Measurements from ENCODE around the gene CYP4F22.

Gene CYP4F22

DNA sequence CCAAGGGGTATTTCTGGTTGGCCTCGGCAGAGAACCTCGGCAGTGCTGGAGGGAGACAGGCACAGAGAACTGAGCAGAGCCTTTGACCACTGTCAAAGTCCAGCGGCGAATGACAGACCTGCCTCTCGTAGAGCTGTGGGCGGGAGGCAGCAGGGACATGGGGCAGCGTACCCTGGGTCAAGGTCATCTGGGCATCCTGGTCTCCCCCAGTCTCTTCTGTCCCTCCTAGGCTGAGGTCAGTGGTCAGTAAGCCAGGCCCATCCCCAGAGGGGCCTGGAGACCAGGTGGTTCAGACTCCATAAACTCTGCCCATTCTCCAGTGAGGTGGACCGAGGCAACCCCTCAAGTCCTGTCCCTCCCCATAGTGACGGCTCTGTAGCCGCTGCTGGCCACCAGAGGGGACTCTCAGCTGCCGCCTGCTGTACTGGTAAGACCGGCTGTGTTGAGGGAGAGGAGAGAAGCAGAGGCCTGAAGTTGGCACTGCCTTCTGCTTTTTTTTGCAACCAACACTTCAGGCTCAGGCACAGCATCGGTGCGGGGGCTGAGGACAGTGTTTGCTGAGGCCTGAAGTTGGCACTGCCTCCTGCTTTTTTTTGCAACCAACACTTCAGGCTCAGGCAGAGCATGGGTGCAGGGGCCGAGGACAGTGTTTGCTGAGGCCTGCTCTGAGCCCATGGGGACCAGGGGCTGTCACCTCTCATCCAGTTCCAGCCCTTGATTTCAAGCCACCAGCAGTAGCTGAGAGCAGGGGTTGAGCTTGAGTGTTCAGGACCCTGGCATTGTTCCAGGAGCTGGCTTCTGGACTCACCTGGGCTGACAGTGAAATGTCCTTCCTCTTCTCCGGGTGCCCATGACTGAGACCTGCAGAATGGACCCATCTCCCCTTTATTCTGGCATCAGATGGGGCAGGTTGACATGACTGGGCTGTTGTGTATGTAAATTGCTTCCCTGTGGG lies 28.7 kb upstream of the CYP4F22 start, which contains the start of gene PGLYRP2:
Gene PGLYRP2 (minus strand): TSS at position 111 of the 955 bp plus-strand sequence. CDS start 130 bp downstream, outside the sequence.
- no peak for TF ChIP-seq SIN3A (IDR thresholded peaks at IDR 0.05; ENCODE audit: borderline replicate concordance, insufficient read depth, low read length)
- TF ChIP-seq POLR2AphosphoS5 (IDR thresholded peaks at IDR 0.05; ENCODE audit: low read depth, low read length) = no peak
- no peak for TF ChIP-seq TAF1 (IDR thresholded peaks at IDR 0.05; ENCODE audit: borderline replicate concordance, insufficient read depth, low read length)
- TF ChIP-seq, protein P1, sequence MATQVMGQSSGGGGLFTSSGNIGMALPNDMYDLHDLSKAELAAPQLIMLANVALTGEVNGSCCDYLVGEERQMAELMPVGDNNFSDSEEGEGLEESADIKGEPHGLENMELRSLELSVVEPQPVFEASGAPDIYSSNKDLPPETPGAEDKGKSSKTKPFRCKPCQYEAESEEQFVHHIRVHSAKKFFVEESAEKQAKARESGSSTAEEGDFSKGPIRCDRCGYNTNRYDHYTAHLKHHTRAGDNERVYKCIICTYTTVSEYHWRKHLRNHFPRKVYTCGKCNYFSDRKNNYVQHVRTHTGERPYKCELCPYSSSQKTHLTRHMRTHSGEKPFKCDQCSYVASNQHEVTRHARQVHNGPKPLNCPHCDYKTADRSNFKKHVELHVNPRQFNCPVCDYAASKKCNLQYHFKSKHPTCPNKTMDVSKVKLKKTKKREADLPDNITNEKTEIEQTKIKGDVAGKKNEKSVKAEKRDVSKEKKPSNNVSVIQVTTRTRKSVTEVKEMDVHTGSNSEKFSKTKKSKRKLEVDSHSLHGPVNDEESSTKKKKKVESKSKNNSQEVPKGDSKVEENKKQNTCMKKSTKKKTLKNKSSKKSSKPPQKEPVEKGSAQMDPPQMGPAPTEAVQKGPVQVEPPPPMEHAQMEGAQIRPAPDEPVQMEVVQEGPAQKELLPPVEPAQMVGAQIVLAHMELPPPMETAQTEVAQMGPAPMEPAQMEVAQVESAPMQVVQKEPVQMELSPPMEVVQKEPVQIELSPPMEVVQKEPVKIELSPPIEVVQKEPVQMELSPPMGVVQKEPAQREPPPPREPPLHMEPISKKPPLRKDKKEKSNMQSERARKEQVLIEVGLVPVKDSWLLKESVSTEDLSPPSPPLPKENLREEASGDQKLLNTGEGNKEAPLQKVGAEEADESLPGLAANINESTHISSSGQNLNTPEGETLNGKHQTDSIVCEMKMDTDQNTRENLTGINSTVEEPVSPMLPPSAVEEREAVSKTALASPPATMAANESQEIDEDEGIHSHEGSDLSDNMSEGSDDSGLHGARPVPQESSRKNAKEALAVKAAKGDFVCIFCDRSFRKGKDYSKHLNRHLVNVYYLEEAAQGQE (IDR thresholded peaks at IDR 0.05; ENCODE audit: insufficient read depth in 1 of 2, low read depth in 2 of 2, low read length in 2 of 2) = no peak
- no peak for TF ChIP-seq FOXP2 (optimal IDR thresholded peaks at IDR 0.05; ENCODE audit: borderline replicate concordance, extremely low read depth, extremely low read length, insufficient read depth)

DNA sequence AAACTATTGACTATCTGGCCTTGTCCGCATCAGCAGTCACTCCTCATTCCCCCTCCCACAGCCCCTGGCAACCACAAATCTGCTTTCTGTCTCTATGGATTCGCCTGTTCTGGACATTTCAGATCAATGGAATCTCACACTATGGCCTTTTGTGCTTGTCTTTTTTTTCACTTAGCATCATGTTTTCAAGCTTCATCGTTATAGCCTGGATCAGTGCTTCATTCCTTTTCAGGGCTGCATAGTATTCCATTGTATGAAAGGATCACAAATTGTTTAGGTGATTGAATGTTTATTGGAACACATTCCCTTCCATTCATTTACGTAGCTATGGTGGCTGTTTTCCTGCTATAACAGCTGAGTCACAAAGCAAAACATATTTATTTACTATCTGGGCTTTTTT lies 21.3 kb upstream of the CYP4F22 start:
- TF ChIP-seq SIN3A (IDR thresholded peaks at IDR 0.05; ENCODE audit: borderline replicate concordance, insufficient read depth, low read length) (no peak), TAF1 (IDR thresholded peaks at IDR 0.05; ENCODE audit: borderline replicate concordance, insufficient read depth, low read length) (no peak), FOXP2 (optimal IDR thresholded peaks at IDR 0.05; ENCODE audit: borderline replicate concordance, extremely low read depth, extremely low read length, insufficient read depth) (no peak), POLR2AphosphoS5 (IDR thresholded peaks at IDR 0.05; ENCODE audit: low read depth, low read length) (no peak)
- TF ChIP-seq, protein P1 (IDR thresholded peaks at IDR 0.05; ENCODE audit: insufficient read depth in 1 of 2, low read depth in 2 of 2, low read length in 2 of 2) = no peak

DNA sequence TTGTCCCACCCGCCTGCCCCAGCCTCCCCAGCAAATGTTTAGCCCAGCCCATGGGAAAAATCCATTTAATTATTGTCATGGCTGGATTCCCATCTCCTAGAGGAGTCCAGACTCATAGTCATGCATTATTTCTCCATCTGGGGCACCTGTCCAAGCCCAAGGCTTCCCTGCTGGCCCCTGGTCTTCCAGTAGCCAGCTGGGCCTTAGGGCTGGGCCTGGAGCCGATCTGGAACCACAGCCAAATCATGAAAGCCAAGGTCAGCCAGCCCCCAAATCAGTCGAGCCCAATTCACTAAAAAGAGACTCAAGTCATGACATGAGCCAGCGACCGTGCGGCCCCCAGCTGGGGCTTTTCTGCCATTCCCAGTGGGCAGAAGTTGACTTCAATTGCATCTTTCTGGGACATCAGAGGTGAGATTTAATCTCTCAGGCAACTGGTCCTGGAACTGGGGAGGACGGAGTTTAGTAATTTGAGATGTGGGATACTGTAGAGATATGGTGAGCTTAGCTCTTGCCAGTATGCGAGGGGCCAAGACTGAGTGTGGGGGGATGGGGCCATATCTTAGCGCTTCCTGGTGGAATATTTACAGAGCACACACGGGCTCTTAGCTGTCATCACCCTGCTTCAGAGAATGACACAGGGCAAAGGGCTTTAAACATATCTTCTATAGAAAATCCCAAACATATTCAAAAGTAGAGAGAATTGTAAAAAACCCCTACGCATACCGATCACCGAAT lies 19.7 kb upstream of the CYP4F22 start:
- TF ChIP-seq, protein P1 (IDR thresholded peaks at IDR 0.05; ENCODE audit: insufficient read depth in 1 of 2, low read depth in 2 of 2, low read length in 2 of 2) = no peak
- TF ChIP-seq SIN3A (IDR thresholded peaks at IDR 0.05; ENCODE audit: borderline replicate concordance, insufficient read depth, low read length) (no peak), POLR2AphosphoS5 (IDR thresholded peaks at IDR 0.05; ENCODE audit: low read depth, low read length) (no peak), TAF1 (IDR thresholded peaks at IDR 0.05; ENCODE audit: borderline replicate concordance, insufficient read depth, low read length) (no peak), FOXP2 (optimal IDR thresholded peaks at IDR 0.05; ENCODE audit: borderline replicate concordance, extremely low read depth, extremely low read length, insufficient read depth) (no peak)

DNA sequence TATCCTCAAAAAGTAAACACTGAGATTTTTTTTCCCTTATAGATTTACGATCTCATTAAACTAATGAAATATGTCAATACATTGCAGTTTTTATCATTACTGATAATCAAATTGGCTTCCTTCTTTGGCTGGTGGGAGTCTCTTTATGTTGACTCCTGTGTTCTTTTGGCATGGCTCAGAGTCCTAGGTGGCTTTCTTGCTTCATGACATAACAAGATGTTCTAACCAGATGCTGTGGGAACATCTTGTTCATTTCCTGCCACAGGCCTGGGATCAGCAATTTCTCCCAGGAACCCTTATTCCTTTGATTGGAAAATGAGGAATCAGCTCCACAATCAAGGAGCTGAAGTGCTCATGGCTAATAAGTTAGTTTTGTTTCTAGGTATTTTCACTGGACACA lies 13.2 kb upstream of the CYP4F22 start:
- TF ChIP-seq SIN3A (IDR thresholded peaks at IDR 0.05; ENCODE audit: borderline replicate concordance, insufficient read depth, low read length) (no peak), FOXP2 (optimal IDR thresholded peaks at IDR 0.05; ENCODE audit: borderline replicate concordance, extremely low read depth, extremely low read length, insufficient read depth) (no peak), TAF1 (IDR thresholded peaks at IDR 0.05; ENCODE audit: borderline replicate concordance, insufficient read depth, low read length) (no peak), POLR2AphosphoS5 (IDR thresholded peaks at IDR 0.05; ENCODE audit: low read depth, low read length) (no peak)
- TF ChIP-seq, protein P1 (IDR thresholded peaks at IDR 0.05; ENCODE audit: insufficient read depth in 1 of 2, low read depth in 2 of 2, low read length in 2 of 2) = no peak

Data from PFSK-1 (cell line).